NCI-H1436 (cell line): ENCODE data around the gene EPO.
"Not testable (repeated sequence)": the region's sequence is repeated elsewhere in the genome, so short reads cannot be mapped to it uniquely, and the experiment has no call there.

Source experiments
- DNase-seq: peaks from one replicate; lab custom pipeline; 2025; lab: John Stamatoyannopoulos, UW

Gene EPO

DNA sequence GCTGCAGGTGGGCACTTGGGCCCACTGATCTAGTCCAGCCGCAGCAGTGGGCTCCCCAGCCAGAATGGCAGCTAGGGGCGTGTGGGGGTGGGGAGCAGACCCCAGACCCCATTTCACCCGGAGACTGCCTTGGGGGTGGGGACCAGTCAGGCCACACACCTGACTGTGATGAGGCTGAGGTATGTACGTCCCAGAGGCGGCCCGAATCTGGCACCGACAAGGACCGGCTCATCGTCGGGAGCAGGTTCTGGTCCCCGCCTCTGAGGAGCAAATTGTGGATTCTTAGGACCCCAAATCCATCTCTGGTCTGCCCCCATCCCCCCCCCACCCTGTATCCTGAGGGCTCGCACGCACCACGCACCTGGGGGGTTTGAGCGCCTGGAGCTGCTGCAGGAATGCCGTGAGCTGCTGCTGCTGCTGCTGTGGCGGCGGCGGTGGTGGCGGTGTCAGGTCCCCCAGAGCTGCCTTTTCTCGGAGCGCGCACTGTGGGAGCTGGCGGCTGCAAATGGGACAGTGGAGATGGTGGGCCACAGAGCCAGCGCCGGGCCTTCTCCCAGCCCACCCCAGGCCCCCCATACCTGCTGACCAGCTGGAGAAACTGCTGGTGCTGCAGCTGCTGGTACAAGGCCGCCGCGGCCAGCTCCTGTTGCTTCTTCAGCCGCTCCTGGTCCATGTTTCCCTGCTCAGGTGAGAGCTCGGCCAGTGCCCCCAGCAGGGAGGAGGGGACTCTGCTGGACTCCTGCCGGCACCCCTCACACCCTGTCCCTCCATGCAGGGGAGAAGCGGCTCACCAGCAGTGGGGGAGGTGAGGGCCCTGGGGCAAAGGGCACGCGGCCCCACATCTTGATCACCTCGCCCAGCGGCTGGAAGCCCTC lies 36.4 kb upstream of the EPO start:
- no peak for DNase-seq

DNA sequence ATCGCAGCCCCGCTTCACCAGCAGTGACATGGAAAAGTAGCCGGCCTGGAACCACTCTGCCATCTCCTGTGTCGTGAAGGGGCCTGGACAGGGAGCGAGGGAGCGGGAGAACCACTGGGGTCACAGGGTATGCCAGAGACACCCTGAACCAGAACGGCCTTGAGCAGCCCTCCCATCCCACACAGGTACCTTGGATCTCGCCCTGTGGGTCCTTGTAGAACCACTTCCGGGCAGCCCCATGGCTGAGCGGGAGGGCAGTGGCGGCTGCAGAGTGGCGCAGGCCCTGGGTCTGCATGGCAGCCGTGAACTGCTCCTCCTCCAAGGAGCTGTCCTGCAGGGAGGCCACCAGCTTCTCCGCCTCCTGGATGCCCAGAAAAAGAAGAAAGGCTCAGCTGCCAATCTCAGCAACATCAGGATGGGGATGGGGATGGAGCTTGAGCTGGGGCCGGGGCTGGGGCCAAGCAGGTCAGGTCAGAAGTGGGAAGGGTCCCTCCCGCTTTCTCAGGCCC lies 35.7 kb upstream of the EPO start:
- no peak for DNase-seq

DNA sequence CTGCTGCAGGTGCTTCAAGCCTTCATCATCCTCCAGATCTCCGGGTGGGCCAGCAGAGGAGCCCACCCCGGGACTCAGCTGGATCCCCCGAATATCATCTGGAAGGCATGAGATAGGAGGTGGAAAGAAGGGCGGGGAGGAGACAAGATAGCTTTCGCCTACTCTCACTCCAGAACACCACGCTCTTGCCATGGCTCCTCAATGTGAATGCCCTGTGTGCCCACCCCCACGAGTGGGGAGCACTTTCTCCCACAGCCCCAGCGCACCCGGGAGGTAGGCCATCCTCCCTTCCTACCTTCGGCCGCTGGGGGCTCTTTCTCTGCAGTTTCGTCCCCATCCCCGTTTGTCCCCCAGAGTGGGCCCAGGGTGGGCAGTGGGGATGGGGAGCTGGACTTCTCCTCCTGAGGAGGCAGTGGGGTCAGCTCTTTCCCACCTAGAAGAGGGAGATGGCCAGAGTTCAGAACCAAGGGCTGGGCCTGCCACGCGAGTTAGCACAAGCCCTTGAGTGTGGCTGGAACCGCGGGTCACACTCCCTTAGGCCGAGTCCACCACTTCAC lies 35.1 kb upstream of the EPO start:
- no peak for DNase-seq

DNA sequence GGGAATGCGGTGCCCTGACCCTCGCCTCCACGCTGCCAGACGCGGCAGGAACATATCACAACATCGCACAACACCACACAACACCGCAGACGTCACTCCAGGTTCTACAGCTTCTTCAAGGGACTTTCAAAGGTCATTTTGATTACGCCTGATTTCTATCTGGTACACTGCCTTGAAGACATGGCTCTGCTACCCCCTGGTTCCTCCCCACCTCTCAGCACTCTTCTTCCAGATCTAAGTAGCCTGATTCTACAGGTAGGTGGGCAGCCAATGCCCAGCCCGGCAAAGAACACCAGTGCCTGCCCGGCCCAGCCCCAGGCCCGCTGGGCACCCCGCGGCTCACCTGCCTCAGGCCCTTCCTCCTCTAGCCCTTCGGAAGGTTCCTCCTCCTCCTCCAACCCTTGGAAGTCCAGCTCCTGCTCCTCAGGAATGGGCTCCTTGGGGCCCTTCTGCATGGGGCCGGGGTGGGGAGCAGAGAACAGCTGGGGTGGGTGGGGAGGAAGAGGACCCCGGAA lies 34.6 kb upstream of the EPO start:
- no peak for DNase-seq

DNA sequence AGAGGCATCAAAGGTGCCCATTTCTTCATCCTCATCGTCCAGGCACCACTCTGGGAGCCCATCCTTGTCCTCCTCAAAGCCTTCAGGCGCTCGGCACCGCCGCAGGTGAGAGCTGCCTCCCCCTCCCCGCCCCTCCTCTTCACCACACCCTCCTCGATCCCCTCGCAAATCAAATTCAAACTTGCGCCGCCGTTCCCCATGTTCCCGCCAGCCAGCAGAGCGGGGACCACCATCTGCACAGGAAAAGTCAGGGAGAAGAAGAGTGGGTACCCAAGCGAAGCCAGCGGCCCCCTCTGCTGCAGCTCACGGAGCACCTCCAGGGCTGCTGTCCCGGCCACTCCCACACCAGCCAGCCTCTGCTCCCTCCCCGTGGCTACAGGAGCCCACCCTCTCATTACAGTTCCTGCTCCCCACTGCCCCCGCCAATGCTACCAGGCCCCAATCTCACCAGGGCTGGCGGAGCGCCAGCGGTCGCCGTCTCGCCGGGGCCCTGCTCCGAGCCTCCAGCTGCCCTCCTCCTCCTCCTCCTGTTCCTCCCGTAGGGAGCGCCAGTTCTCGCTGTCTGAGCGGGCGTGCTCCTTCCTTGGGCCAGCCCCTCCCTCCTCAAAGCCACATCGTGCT lies 34.0 kb upstream of the EPO start:
- no peak for DNase-seq

DNA sequence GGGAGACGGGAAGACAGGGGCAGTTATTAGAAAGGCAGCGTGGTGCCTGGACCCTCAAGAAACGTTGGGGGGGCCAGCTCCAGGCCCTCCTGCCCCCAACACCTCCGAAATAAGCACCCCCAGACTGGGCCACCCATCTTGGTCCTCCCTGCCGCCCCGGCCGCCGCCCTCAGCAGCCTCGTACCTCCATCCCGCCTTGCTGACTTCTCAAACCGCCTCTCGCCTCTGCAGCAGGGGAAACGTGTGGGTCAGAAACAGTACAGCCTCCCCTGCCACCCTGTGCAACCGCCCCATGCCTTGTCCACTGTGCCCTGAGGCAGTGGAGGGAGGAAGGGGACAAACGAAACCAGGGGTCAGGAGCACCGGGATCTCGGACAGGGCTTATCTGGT lies 33.5 kb upstream of the EPO start:
- no peak for DNase-seq

DNA sequence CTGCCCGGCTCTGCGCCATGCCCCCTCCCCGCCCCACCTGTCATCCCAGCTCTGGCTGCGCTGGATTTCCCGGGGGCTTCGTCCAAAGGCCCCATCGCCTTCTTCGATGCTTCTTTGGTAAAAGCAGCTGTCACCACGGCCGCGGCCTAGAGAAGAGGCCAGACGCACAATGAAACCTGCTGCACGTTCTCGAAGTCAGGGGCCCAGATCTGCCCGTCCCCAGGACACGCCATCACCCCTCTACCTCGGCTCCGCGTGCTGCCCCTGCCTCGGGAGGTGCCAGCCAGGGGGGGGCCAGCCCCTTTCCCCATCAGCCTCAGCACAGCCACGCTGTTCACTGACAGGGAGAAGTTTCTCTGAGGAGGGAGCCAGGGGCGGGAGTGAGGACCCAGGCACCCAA lies 33.0 kb upstream of the EPO start:
- no peak for DNase-seq

DNA sequence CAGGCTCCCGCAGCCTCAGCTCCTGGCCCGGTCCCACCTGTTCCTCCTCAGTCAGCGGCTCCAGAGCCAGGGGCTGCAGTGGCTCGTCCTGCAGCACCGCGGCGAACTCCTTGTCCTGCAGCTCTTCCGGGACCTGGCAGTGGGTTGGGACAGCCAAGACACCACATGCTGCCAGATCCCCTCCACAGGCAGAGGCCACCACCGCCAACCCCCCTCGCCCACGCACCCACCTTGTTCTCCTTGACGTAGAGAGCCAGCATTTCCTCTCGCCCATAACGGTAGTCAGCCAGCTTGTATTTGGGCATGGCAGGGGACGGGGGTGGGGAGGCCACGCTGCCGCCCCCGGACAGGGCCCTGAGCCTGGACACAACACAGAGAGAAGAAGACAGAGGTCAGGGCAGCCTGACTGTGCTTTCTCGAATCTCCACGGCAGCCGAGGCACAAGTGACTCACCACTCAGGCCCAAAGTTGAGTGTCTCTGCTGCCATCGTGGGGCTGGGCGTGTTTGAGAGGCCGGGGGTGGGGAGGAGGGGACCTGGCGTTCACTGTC lies 32.4 kb upstream of the EPO start:
- no peak for DNase-seq

DNA sequence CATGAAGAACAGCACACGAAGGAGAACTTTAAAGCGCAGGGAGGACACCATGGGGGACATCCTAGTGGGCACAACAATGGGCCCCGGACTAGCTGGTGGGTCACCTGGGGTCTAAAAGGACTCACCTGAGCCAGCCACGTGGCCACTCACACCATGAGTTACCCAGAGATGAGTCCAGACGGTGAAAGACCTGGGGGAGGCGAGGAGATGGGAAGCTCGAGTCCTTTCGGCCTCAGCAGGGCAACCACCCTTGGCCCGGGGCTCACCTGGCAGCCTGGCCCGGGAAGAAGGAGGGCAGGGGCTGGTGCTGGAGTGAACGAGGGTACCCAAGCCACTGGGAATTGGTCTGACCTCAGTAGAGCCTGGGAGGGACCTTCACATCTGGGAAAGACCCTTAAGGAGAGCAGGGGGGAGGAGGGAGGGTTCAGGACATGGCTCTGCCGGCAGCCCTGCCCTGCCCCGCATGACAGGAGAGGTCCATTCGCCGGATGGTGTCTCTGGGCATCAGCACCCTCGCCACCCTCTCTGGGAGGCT lies 31.9 kb upstream of the EPO start:
- DNase-seq, result no peak

DNA sequence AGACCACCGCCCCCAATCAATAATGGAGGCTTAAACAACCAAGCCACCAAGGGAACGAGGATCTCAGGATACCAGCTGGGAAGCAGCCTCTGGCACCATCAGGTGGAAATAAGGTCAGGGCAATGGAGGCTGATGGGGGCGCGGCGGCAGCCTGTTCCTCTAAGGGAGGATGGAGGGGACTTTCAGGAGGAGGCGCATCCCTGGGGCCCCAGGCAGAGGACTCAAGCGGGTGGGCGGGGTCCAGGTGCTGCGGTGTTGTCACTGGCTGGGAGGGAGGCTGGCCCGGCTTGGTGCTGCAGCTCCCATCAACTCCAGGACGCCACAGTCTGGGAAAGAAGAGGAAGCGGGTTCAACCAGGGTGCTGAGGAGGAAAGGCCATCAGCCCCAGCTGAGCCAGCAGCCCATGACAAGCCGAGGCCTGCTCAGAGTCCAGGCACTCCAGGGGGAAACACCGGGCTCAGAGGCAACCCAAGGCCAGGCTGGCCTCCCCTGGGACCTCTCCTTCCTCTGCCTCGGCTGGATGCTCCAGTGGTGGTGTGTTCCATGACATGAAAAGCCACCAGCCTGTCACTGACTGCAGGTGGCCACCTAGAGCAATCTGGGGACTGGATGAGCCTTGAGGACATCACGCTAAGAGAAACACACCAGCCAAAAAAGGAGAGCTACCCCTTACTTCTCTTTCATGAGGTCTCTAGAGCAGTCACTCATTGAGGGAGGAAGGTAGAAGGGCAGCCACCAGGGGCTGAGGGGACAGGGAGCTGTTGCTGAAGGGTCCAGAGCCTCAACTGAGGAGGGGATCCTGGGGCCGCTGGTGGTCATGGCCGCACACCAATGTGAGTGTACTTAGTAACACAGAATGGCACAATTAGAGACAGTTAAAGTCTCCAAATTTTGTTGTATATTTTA lies 30.8 kb upstream of the EPO start:
- DNase-seq, result no peak

DNA sequence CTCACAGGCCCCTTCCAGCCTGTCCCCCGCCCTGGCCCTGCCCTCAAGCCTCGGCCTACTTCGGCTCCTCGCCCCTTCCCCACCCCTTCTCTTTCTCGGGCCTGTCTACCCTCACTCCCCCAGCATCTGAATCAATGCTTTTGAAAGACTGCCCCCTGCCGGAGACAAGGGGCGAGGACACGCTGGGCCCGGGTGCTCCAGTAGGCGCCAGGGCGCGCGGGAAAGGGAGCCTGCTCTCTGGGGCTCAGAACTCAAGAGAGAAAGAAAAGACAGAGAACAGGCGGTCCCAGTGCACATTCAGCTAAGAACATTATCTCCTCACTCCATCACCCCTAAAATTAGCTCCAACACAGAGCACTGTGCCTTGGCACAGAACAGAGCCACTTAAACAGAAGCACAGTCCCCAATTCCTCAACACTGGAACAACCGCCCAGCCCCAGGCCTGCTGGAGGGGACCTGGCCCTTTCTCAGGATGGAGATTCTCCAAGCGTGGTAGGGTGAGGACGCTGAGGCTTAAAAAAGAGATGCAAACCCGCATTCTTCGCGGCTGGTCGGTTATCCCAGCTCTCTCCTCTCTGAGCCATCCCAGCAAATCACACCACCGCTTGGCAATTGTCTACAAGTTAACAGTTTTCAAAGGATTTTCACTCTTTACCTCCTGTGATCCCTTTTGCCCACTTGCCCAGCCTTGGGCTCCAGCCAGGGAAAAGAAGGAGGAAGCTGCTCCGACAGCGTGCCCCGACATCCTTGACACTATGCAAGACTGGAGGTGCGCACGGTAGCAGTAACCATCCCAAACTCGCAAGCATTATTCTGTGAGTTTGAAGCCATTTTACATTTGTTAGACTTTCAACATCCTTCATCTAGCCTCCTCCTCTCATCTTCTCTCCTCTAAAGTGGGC lies 28.3 kb upstream of the EPO start:
- peak; percentile 71 for DNase-seq

DNA sequence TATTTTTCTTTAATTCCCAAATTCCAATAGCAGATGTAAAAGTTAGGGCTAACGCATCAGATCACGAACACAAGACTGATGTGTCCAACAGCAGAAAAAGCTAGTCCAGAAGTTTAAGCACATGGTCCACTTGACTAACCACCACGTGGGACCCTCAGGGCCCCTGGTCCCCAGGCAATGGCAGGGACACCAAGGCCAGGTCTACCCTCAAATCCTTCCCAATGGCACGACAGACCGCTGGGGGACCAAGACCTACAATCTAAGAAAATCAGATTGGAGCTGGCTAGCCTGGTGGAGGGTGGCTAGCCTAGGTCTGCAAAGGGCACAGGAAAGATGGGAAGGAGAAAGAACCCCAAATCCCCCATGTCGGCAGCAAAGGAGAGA lies 27.7 kb upstream of the EPO start:
- DNase-seq, result no peak

DNA sequence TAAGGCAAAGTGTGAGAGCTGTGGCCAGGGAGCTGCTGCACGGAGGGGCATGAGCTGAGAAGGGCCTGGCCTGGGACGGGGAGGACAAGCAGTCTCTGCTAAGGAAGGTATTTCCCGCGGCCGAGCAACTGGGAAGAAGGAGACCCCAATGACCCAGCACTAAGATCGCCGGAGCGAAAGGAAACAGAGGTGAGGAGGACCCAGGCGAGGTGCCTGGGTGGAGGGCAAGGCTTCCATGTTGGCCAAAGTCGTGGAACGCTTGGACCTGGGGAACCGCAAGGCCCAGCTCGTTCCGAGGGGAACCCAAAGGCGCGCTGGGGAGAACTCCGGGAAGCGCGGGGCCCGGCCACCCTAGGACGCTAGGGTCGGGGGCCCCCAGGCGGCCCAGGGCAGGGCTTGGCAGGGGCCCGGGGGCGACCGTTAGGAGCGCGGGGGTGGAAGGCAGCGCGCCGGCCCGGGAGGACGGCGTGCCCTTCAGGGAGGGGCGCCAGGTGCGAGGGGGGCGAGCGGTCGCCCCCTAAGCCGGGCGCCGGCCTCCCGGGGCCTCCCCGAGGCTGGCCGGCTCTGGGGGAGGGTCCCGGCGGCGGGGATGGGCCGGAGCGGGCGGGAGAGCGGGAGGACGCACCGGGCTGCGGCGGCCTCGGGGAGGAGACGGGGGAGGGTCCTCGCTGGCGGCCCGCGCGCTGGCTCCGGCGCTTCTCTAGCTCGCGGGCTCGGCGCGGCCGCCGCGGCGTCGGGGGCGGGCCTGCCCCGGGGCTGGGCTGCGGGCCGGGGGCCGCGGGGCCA lies 26.8 kb upstream of the EPO start:
- DNase-seq, result peak; percentile 40

DNA sequence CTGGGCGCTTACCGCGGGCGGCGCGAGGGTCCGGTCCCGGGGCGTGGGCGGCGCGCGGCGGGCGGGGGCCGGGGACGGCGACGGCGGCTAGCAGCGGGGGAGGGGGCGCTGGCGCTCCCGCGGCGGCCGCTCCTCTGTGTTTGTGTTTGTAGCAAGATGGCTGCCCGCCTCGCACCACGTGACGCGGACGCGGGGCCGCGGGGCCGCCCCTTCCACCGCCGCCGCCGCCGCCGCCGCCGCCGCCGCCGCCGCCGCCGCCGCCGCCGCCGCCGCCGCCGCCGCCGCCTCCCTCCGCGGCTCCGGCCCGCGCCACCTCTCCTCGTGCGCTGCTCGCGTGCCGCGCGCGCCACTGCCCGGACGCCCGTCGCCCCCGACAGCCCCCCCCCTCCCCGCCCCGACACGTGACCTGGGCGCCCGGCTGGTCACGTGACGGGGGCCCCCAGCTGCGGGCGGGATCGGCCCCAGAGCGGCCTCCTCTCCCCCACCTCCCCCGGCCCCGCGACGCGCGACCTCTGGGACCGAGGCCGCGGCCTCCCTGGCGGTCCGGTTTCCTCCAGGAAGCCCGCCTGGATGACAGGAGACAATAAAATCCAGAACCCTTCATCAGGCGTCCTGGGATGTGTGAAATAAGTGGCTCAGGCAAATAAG lies 26.0 kb upstream of the EPO start, which contains the start of gene GIGYF1:
Gene GIGYF1, minus strand, starts transcription at position 153 of the 648 bp plus-strand sequence. CDS start 6,012 bp downstream, outside the sequence.
- DNase-seq, result peak; percentile 71

DNA sequence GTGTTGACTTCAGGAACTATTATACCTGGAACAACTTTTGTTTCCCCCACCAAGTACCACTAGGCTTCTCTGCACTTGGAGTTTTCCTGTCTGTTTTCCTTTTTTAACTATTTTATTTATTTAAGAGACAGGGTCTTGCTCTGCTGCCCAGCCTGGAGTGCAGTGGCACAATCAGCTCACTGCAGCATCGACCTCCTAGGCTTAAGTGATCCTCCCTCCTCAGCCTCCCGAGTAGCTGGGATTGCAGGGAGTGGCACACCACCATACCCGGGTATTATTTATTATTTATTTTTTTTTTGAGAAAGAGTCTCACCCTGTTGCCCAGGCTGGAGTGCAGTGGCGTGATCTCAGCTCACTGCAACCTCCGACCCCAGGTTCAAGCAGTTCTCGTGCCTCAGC lies 24.1 kb upstream of the EPO start:
- no peak for DNase-seq

DNA sequence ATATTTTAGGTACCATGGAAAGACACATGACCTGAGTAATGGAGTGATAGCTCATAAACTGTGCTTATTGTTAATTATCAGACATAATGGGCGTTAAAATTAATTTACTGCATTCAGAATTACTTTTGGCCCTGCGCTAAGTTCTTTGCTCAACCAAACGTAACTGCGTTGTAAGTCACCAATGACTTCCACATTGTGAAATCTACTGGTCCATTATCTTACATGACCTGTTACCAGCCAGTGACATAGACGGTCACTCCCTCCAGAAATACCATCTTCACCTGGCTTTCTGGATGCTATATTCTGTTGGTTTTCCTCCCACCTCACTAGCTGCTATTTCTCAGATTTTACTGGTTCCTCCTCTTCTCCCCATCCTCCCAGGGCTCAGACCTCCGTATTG lies 21.2 kb upstream of the EPO start:
- no peak for DNase-seq

DNA sequence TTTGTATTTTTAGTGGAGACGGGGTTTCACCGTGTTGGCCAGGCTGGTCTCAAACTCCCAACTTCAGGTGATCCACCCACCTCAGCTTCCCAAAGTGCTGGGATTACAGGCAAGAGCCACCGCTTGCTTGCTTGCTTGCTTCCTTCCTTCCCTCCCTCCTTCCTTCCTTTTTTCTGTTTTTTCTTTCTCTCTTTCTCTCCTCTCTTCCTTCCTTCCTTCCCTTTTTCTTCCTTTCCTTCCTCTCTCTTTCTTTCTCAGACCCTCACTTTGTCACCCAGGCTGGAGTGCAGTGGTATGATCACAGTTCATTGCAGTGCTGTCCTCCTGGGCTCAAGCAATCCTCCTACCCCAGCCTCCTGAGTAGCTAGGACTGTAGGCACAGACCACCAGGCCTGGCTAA lies 19.2 kb upstream of the EPO start:
- not testable (repeated sequence) for DNase-seq

DNA sequence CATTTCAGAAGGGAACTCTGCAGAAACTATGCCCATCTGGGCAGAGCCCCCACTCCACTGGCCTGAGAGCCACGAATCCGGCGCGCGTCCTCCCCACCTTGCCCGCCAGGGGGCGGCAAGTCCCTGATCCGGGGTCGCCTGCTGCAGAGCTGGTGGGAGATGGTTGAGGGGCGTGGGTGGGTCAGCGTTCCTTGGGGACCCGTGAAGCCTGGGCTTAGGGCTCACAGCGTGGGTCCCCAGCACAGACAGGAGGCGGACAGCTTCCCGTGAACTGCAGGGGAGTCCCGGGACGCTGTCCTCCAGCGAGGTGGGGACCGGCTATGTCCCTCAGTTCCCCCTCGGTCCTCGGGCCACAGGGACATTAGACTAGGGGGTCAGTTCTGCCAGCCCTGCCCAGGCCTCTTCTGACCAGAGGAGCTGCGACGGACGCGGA lies 14.9 kb upstream of the EPO start:
- peak; percentile 58 for DNase-seq
